GM12892 (cell line): ENCODE data around the gene SLC10A3.

Source experiments
- DNase-seq: peaks from one replicate; pipeline ENCODE4 v3.0.0; 2011; ENCODE audit not compliant: insufficient read length
- FAIRE-seq: peaks from 2 replicates; lab custom pipeline; 2011; peaks lifted over from hg19 to GRCh38; lab: Jason Lieb, UNC
- POLR2A ChIP-seq: IDR thresholded peaks from 2 replicates; pipeline ENCODE4 v1.6.1; 2011; ENCODE audit warnings: low read depth, low read length, control low read depth
- POLR2AphosphoS5 ChIP-seq: IDR thresholded peaks from 2 replicates; pipeline ENCODE4 v1.6.1; 2011; ENCODE audit warnings: low read depth, low read length, control low read depth
- TAF1 ChIP-seq: IDR thresholded peaks from 2 replicates; pipeline ENCODE4 v1.6.1; 2011; ENCODE audit warnings: low read depth, mild to moderate bottlenecking, control low read depth, low read length, borderline replicate concordance

The SLC10A3 gene

GRCh38 chrX:154478728-154479622, 11.5 kb downstream of the SLC10A3 start, which contains the start of gene LAGE3:
Gene LAGE3 (minus strand): TSS chrX:154479281. CDS start chrX:154478915, 366 bp downstream.
- peak; percentile 92 for DNase-seq
- FAIRE-seq = peak; percentile 93
- TF ChIP-seq POLR2A (peak; percentile 63; the same call in 1 of the 2 replicates), POLR2AphosphoS5 (no peak), TAF1 (no peak)

- DNase-seq (no peak), FAIRE-seq (peak; percentile 67)
- TF ChIP-seq TAF1 (no peak), POLR2AphosphoS5 (no peak), POLR2A (no peak)
These were observed 12.4 kb downstream of the SLC10A3 start for GRCh38 chrX:154477891-154478477.

GRCh38 chrX:154476821-154477220, 13.6 kb downstream of the SLC10A3 start:
- FAIRE-seq (no peak), DNase-seq (no peak)
- TF ChIP-seq POLR2AphosphoS5 (no peak), TAF1 (no peak), POLR2A (no peak)

- TF ChIP-seq POLR2A (no peak), TAF1 (no peak), POLR2AphosphoS5 (no peak)
- no peak for FAIRE-seq
These were observed 16.7 kb downstream of the SLC10A3 start for GRCh38 chrX:154473683-154474082.

GRCh38 chrX:154472685-154473632, 17.5 kb downstream of the SLC10A3 start:
- FAIRE-seq (no peak), DNase-seq (no peak)
- no peak for TF ChIP-seq TAF1
- no peak for TF ChIP-seq POLR2A
- TF ChIP-seq POLR2AphosphoS5 = no peak

More at GRCh38 chrX:154473683-154474082, 16.7 kb downstream of the SLC10A3 start:
- DNase-seq = no peak

GRCh38 chrX:154471839-154472684, 18.4 kb downstream of the SLC10A3 start:
- FAIRE-seq (no peak), DNase-seq (no peak)
- TF ChIP-seq POLR2A = no peak
- no peak for TF ChIP-seq TAF1
- TF ChIP-seq POLR2AphosphoS5 = no peak

- no peak for DNase-seq
- FAIRE-seq = no peak
- no peak for TF ChIP-seq POLR2A
- no peak for TF ChIP-seq TAF1
- TF ChIP-seq POLR2AphosphoS5 = no peak
These were observed 19.4 kb downstream of the SLC10A3 start for GRCh38 chrX:154470914-154471568.

GRCh38 chrX:154470434-154470833, 20.0 kb downstream of the SLC10A3 start:
- FAIRE-seq = no peak
- TF ChIP-seq POLR2AphosphoS5 (no peak), TAF1 (no peak), POLR2A (no peak)
- DNase-seq = no peak

GRCh38 chrX:154469880-154470279, 20.5 kb downstream of the SLC10A3 start:
- DNase-seq (no peak), FAIRE-seq (no peak)
- TF ChIP-seq TAF1 (no peak), POLR2AphosphoS5 (no peak), POLR2A (no peak)
